Activated B cell treated with CpG ODN at 0.5 μM for 24 hours (primary cell): Measurements from ENCODE around the gene CMTM2. TPM values are rescaled to one million over a fixed set of nuclear protein-coding genes. Genes with fewer than 3 reads are reported as not detected.
"Not testable (repeated sequence)": the region's sequence is repeated elsewhere in the genome, so short reads cannot be mapped to it uniquely, and the experiment has no call there.

Experiments used
- ATAC-seq: fragments of 200-7000 bp; cut with Tn5 transposase; one replicate; pipeline ENCODE4 v1.10.0; 2021; ENCODE audit warnings: low read depth, mild to moderate bottlenecking, moderate library complexity
- CTCF ChIA-PET: fragments of 350-600 bp; sonication (Branson Sonifier 250); formaldehyde crosslinking; loops from one replicate; lab custom pipeline; 2021; ENCODE audit warnings: antibody characterized with exemption; lab: Charles Lee
- POLR2A ChIA-PET: fragments of 350-600 bp; sonication (Branson Sonifier 250); formaldehyde crosslinking; loops from one replicate; lab custom pipeline; 2021; ENCODE audit warnings: antibody characterized with exemption; lab: Charles Lee
- DNase-seq: peaks from one replicate; pipeline ENCODE4 v3.0.0; 2022
- H3K27ac Mint-ChIP-seq: one replicate; pipeline ENCODE4 v1.8.0; 2020; ENCODE audit warnings: mixed read lengths
- H3K27me3 Mint-ChIP-seq: one replicate; pipeline ENCODE4 v1.8.0; 2021; ENCODE audit warnings: mixed read lengths
- H3K36me3 Mint-ChIP-seq: one replicate; pipeline ENCODE4 v1.8.0; 2021; ENCODE audit warnings: low read depth, mixed read lengths
- H3K4me1 Mint-ChIP-seq: one replicate; pipeline ENCODE4 v1.8.0; 2021; ENCODE audit warnings: mixed read lengths
- H3K4me3 Mint-ChIP-seq: one replicate; pipeline ENCODE4 v1.8.0; 2020; ENCODE audit warnings: mild to moderate bottlenecking, mixed read lengths
- H3K9me3 Mint-ChIP-seq: one replicate; pipeline ENCODE4 v1.8.0; 2020; ENCODE audit warnings: mixed read lengths
- intact Hi-C: fragments of 100-400 bp; cut with micrococcal nuclease; formaldehyde crosslinking; loops from one replicate; pipeline ENCODE4 v1.15.1; 2024
- total RNA-seq: library from RNA; stranded (reverse); gene quantifications from 2 replicates; pipeline ENCODE4 v1.2.3, GENCODE V29; 2022
- TF ChIP-seq, protein P1 (sequence below): fragments of 200-600 bp; IDR thresholded peaks from one replicate; pipeline ENCODE4 v1.8.0; 2022; ENCODE audit warnings: antibody characterized with exemption, mild to moderate bottlenecking

CMTM2 gene
- total RNA-seq, 1 donor from 2014 or later = not detected

DNA sequence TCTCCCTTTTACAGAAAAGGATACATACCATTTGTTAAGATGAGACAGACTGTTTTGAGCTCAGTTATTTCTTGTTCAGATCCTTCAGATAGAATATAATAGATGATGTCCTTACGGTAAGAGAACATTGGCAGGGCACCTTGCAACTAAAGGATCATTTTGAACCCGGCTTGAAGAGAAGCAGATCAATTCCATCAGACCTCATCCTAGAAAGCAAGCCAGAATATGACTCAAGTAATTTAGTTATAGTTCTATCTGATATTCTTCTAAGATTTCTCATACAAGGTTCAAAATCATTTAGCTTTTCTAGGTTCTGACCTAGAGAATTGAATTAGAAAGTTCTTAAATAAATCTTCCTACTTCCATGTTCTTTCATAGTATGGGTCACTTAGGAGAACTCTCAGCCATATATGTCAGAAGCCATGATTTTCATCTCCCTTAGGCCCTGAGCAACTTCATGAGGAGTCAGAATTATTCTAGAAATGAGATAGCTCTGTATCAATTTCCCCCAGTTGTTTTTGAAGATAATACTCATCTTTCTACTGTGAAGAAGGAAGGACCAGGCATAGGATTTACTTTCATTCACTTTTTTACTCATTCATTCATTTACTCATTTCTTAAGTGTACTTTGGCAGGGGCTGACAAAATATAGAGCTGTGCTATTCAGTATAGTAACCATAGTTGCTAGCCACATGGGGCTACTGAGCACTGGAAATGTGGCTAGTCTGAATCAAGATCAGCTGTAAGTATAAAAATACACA lies 15.5 kb upstream of the CMTM2 start:
- no peak overlapping the region for H3K27ac Mint-ChIP-seq
- POLR2A ChIA-PET = no interaction called here
- H3K36me3 Mint-ChIP-seq = peaks cover 56% of the 10 kb centered on the region
- ATAC-seq (no peak), DNase-seq (no peak)
- H3K4me3 Mint-ChIP-seq = no peak overlapping the region
- CTCF ChIA-PET = interaction anchor here (1.0 to 2.3 kb wide), 12 partner anchors 8 to 189 kb away, joined by 3 to 9 read pairs (median 3); partner anchors contain the start of gene CKLF
- peaks cover 9% of the 10 kb centered on the region for H3K4me1 Mint-ChIP-seq
- TF ChIP-seq, protein P1, sequence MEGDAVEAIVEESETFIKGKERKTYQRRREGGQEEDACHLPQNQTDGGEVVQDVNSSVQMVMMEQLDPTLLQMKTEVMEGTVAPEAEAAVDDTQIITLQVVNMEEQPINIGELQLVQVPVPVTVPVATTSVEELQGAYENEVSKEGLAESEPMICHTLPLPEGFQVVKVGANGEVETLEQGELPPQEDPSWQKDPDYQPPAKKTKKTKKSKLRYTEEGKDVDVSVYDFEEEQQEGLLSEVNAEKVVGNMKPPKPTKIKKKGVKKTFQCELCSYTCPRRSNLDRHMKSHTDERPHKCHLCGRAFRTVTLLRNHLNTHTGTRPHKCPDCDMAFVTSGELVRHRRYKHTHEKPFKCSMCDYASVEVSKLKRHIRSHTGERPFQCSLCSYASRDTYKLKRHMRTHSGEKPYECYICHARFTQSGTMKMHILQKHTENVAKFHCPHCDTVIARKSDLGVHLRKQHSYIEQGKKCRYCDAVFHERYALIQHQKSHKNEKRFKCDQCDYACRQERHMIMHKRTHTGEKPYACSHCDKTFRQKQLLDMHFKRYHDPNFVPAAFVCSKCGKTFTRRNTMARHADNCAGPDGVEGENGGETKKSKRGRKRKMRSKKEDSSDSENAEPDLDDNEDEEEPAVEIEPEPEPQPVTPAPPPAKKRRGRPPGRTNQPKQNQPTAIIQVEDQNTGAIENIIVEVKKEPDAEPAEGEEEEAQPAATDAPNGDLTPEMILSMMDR = no peak
- H3K27me3 Mint-ChIP-seq = no peaks in the 10 kb centered on the region
- intact Hi-C loops = loop anchor here (2.0 to 5.0 kb wide), 3 partner anchors 41 to 177 kb away; partner anchors contain the start of gene CMTM3
- H3K9me3 Mint-ChIP-seq = no peaks in the 10 kb centered on the region

DNA sequence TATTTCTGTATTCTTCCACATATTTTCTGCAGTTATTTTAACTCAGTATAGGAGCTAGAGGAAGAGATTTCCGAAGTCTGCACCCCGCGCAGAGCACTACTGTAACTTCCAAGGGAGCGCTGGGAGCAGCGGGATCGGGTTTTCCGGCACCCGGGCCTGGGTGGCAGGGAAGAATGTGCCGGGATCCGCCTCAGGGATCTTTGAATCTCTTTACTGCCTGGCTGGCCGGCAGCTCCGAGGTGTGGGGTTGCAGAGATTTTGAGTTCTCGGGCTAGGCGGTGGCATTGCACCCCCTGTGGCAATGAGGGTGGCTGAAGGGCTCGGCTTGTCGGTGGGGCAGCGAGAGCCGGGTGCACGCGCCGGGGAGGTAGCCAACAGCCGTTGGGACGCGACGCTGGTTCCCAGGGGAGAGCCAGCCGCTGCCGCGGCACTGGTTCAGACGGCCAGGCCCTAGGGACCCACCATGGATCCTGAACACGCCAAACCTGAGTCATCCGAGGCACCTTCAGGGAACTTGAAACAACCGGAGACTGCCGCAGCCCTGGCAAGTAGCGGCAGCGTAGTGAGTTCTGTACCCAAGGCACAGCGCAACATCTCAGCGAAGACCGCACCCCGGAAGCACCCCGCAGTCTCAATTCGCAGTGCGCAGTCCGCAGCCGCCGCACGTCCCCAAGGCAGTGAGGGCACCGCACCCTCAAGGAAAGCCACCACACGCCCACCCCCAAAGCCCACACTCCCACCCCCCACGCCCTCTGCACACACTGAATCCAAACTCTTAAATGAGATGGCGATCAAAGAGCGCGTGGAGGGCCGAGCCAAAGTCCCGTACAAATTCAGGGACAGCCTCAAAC lies 13.0 kb upstream of the CMTM2 start, which contains the start of gene CMTM1:
Gene CMTM1, plus strand, starts transcription at position 389 of the 851 bp plus-strand sequence. Its CDS starts 75 bp downstream, at position 464.
- intact Hi-C loops = no loop called here
- no peaks in the 10 kb centered on the region for H3K27me3 Mint-ChIP-seq
- TF ChIP-seq, protein P1 = no peak
- ChIA-PET CTCF (no interaction called here), POLR2A (interaction anchor here (0.7 kb wide), 1 partner anchor 16 kb away, joined by 6 read pairs; the partner anchor contains the start of gene TK2)
- H3K4me3 Mint-ChIP-seq = no peak within 1 kb of the TSS
- no peak for ATAC-seq
- peaks cover 9% of the 10 kb centered on the region for H3K4me1 Mint-ChIP-seq
- peaks cover 39% of the 10 kb centered on the region for H3K36me3 Mint-ChIP-seq
- DNase-seq = no peak
- no peaks in the 10 kb centered on the region for H3K9me3 Mint-ChIP-seq
- H3K27ac Mint-ChIP-seq = no peak within 1 kb of the TSS

DNA sequence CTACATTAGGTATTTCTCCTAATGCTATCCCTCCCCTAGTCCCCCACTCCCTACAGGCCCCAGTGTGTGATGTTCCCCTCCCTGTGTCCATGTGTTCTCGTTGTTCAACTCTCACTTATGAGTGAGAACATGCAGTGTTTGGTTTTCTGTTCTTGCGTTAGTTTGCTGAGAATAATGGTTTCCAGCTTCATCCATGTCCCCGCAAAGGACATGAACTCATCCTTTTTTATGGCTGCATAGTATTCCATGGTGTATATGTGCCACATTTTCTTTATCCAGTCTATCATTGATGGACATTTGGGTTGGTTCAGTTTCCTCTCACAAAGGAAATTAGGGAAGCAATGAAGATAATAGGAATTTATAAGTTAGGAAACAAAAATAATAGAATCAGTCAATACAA lies 12.0 kb upstream of the CMTM2 start:
- H3K9me3 Mint-ChIP-seq, H3K27me3 Mint-ChIP-seq, H3K4me3 Mint-ChIP-seq, intact Hi-C loops, POLR2A ChIA-PET, CTCF ChIA-PET, DNase-seq, H3K4me1 Mint-ChIP-seq, ATAC-seq, H3K27ac Mint-ChIP-seq: not testable (repeated sequence)
- peaks cover 37% of the 10 kb centered on the region for H3K36me3 Mint-ChIP-seq

DNA sequence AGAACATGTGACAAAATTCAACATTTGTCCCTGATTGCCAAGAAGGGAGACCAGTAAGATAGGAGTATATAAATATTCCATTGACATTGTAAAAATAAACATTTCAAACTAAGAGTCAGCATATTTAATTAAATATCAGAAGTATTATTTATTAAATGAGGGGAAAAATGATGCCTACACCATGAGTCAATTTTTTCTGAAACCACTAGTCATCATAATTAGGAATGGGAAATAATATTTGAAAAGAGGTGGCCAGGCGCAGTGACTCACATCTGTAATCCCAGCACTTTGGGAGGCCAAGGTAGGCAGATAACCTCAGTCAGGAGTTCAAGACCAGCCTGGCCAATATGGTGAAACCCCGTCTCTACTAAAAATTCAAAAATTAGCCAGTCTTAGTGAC lies 10.9 kb upstream of the CMTM2 start:
- H3K9me3 Mint-ChIP-seq = no peaks in the 10 kb centered on the region
- POLR2A ChIA-PET = no interaction called here
- H3K27ac Mint-ChIP-seq = no peak overlapping the region
- intact Hi-C loops = no loop called here
- H3K27me3 Mint-ChIP-seq = no peaks in the 10 kb centered on the region
- ATAC-seq (no peak), DNase-seq (no peak)
- H3K4me3 Mint-ChIP-seq = no peak overlapping the region
- TF ChIP-seq, protein P1 = no peak
- peaks cover 36% of the 10 kb centered on the region for H3K36me3 Mint-ChIP-seq
- no peaks in the 10 kb centered on the region for H3K4me1 Mint-ChIP-seq
- CTCF ChIA-PET = no interaction called here

DNA sequence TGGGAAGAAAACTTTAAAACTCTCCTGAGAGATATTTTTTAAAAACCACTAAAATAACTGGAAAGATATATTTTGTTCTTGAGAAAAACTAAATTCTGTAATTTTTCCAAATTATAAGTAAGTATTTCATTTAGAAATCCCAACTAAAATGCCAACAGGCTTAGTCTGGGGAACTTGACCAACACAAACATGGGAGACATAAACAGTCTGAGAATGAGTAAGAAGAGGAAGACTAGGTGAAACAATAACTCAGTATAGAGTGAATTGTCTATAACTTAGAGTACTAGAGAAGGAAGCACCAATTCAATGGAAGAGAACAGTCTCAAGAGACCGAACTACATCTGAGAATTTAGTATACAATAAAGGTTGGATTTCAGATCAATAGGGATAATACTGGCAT lies 10.1 kb upstream of the CMTM2 start:
- POLR2A ChIA-PET = no interaction called here
- H3K4me1 Mint-ChIP-seq = no peaks in the 10 kb centered on the region
- H3K4me3 Mint-ChIP-seq = no peak overlapping the region
- TF ChIP-seq, protein P1 = no peak
- intact Hi-C loops = no loop called here
- no peak for ATAC-seq
- CTCF ChIA-PET = no interaction called here
- H3K27ac Mint-ChIP-seq = no peak overlapping the region
- H3K36me3 Mint-ChIP-seq = peaks cover 30% of the 10 kb centered on the region
- H3K27me3 Mint-ChIP-seq = no peaks in the 10 kb centered on the region
- DNase-seq = no peak
- no peaks in the 10 kb centered on the region for H3K9me3 Mint-ChIP-seq
